HAP-1 (cell line): Measurements from ENCODE around the gene SESN3.
"Not testable (repeated sequence)": the region's sequence is repeated elsewhere in the genome, so short reads cannot be mapped to it uniquely, and the experiment has no call there.

ENCODE experiments used
- DNase-seq, 2 experiments: peaks; one replicate each; pipeline ENCODE4 v3.0.0-alpha.2; 2016 to 2020; ENCODE audit warnings: low spot score in 2 of 2
- H3K27me3 ChIP-seq: fragments of 250-450 bp; sonication (Bioruptor Pico); 2 replicates; pipeline ENCODE4 v1.5.1; 2020; ENCODE audit warnings: low read depth, mild to moderate bottlenecking, moderate library complexity
- H3K36me3 ChIP-seq: fragments of 250-450 bp; sonication (Bioruptor Pico); replicated peaks from 2 replicates; pipeline ENCODE4 v1.5.1; 2020; ENCODE audit warnings: mild to moderate bottlenecking
- H3K4me1 ChIP-seq: fragments of 250-450 bp; sonication (Bioruptor Pico); 2 replicates; pipeline ENCODE4 v1.5.1; 2020; ENCODE audit warnings: mild to moderate bottlenecking
- H3K4me3 ChIP-seq: fragments of 250-450 bp; sonication (Bioruptor Pico); 2 replicates; pipeline ENCODE4 v1.5.1; 2020; ENCODE audit warnings: mild to moderate bottlenecking, moderate library complexity
- H3K9me3 ChIP-seq: fragments of 250-450 bp; sonication (Bioruptor Pico); 2 replicates; pipeline ENCODE4 v1.5.1; 2020; ENCODE audit warnings: mild to moderate bottlenecking, moderate library complexity
- in situ Hi-C: fragments of 300-500 bp; cut with MboI; formaldehyde crosslinking; loops from 3 replicates; pipeline ENCODE4 v1.14.3; 2020; ENCODE audit warnings: low sequenced_read_pairs, inconsistent platforms, mixed read lengths

Gene SESN3

GRCh38 chr11:95219599-95219998, 11.4 kb downstream of the SESN3 start:
- H3K4me1 ChIP-seq, result no peaks in the 10 kb centered on the region
- H3K27me3 ChIP-seq, result no peaks in the 10 kb centered on the region
- no peak overlapping the region for H3K4me3 ChIP-seq
- in situ Hi-C loops, result no loop called here
- no peak for DNase-seq
- H3K9me3 ChIP-seq, result no peaks in the 10 kb centered on the region
- H3K36me3 ChIP-seq, result no peaks in the 10 kb centered on the region

DNA sequence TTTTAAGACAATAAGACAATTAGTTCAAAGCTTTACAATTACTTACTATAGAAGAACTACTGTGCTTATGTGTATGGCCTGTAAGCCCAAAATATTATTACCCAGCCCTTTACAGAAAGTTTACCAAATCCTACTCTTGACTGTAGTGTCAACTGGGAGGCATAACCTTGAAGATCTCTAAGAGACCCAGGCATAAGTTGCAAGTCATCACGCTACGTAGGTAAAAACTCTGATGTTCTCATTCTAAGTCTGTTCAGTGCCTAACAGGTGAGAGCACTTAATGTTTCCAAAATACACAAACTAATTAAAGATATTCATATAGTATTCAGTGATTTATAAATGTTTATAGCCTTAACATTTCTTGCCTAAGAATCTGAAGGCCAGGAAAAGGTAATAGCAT, 12.9 kb downstream of the SESN3 start:
- in situ Hi-C loops, result no loop called here
- Histone ChIP-seq H3K4me3 (no peak overlapping the region), H3K36me3 (no peaks in the 10 kb centered on the region), H3K9me3 (no peaks in the 10 kb centered on the region), H3K4me1 (no peaks in the 10 kb centered on the region), H3K27me3 (no peaks in the 10 kb centered on the region)
- no peak for DNase-seq

- Histone ChIP-seq H3K9me3 (no peaks in the 10 kb centered on the region), H3K4me3 (no peak overlapping the region), H3K4me1 (no peaks in the 10 kb centered on the region), H3K27me3 (no peaks in the 10 kb centered on the region), H3K36me3 (no peaks in the 10 kb centered on the region)
- DNase-seq, result no peak
- in situ Hi-C loops, result no loop called here
Measured at GRCh38 chr11:95212609-95213008, 18.4 kb downstream of the SESN3 start.

GRCh38 chr11:95209535-95209934, 21.5 kb downstream of the SESN3 start:
- H3K27me3 ChIP-seq, H3K4me1 ChIP-seq, DNase-seq, in situ Hi-C loops, H3K4me3 ChIP-seq, H3K36me3 ChIP-seq, H3K9me3 ChIP-seq: not testable (repeated sequence)

- no peak for DNase-seq
- Histone ChIP-seq H3K27me3 (no peaks in the 10 kb centered on the region), H3K4me1 (no peaks in the 10 kb centered on the region), H3K36me3 (no peaks in the 10 kb centered on the region), H3K9me3 (no peaks in the 10 kb centered on the region), H3K4me3 (no peak overlapping the region)
- in situ Hi-C loops, result no loop called here
Measured at GRCh38 chr11:95200781-95201457, 30.1 kb downstream of the SESN3 start.

GRCh38 chr11:95195831-95196230, 35.2 kb downstream of the SESN3 start:
- Histone ChIP-seq H3K9me3 (no peaks in the 10 kb centered on the region), H3K4me3 (no peak overlapping the region), H3K36me3 (no peaks in the 10 kb centered on the region; the same call in 1 of the 2 replicates), H3K4me1 (no peaks in the 10 kb centered on the region; the same call in 1 of the 2 replicates), H3K27me3 (no peaks in the 10 kb centered on the region)
- in situ Hi-C loops, result no loop called here
- DNase-seq, result no peak

DNA sequence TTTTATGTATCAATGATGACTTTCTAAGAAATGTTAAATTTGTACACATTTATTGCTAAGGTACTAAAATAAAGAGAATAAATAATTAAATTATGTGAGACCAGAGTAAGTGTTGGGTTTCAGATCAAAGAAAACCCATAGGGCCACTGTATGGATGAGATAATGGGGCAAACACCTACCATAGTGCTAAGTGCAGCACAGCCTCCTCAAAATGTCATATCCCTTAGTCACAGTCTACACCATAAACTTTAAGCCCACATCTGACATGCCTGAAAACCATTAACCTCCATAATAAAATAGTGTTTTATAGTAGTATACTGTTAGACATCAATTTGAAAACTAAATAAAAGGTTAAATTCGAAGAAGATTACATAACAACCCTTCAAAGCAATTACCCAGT, 37.5 kb downstream of the SESN3 start:
- in situ Hi-C loops, result no loop called here

DNA sequence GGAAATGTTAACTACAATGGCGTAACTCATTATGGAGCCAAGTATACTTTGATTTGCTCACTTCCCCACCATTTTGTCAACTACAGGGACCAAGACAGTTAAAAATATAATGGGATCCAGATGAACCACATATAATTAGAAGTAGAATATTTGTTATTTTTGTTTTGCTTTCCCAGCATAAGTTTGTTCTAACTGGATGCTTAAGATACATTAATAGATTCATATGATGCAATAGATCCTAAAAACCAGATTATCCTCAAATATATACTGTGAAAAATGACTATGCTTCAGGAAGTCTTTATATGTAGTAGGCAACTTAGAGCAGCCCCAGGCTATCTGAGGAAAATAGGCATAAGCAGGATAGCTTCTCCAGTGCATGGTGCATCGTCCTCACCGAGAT, 38.3 kb downstream of the SESN3 start:
- no peak for DNase-seq

More for the DNA sequence above, 37.5 kb downstream of the SESN3 start:
- no peaks in the 10 kb centered on the region for H3K27me3 ChIP-seq
- H3K36me3 ChIP-seq, result peaks cover 4% of the 10 kb centered on the region
- no peaks in the 10 kb centered on the region for H3K9me3 ChIP-seq
- H3K4me3 ChIP-seq, result no peak overlapping the region
- H3K4me1 ChIP-seq, result peaks cover 9% of the 10 kb centered on the region
- DNase-seq, result no peak

GRCh38 chr11:95187723-95188122, 43.3 kb downstream of the SESN3 start:
- H3K36me3 ChIP-seq, result peaks cover 4% of the 10 kb centered on the region
- in situ Hi-C loops, result no loop called here

More for the DNA sequence above, 38.3 kb downstream of the SESN3 start:
- Histone ChIP-seq H3K36me3 (peaks cover 4% of the 10 kb centered on the region), H3K4me3 (no peak overlapping the region), H3K9me3 (no peaks in the 10 kb centered on the region), H3K4me1 (peaks cover 9% of the 10 kb centered on the region), H3K27me3 (no peaks in the 10 kb centered on the region)
- in situ Hi-C loops, result no loop called here

DNA sequence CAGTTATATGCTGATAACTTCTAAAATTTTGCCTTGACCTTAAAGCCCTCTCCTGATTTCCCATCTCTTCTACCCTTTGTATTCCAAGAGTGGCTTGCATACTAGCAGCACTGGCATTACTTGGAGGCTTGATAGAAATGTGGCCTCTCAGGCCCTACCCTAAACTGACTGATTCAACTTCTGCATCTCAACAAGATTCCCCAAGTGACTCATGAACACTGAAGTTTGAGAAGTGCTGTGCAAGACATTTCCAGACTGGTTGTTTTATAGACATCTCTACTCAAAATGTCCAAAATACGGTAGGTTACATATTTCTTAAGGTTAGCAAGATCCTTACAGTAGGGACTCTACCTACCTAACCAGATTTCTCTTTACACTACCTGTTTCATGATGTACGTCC, 48.6 kb downstream of the SESN3 start:
- no peaks in the 10 kb centered on the region for H3K27me3 ChIP-seq
- H3K36me3 ChIP-seq, result no peaks in the 10 kb centered on the region; the same call in 1 of the 2 replicates
- DNase-seq, result no peak
- H3K4me1 ChIP-seq, result no peaks in the 10 kb centered on the region
- H3K9me3 ChIP-seq, result no peaks in the 10 kb centered on the region
- in situ Hi-C loops, result no loop called here
- H3K4me3 ChIP-seq, result no peak overlapping the region

More at GRCh38 chr11:95187723-95188122, 43.3 kb downstream of the SESN3 start:
- Histone ChIP-seq H3K27me3 (no peaks in the 10 kb centered on the region), H3K4me1 (peaks cover 9% of the 10 kb centered on the region), H3K4me3 (no peak overlapping the region), H3K9me3 (no peaks in the 10 kb centered on the region)
- no peak for DNase-seq

DNA sequence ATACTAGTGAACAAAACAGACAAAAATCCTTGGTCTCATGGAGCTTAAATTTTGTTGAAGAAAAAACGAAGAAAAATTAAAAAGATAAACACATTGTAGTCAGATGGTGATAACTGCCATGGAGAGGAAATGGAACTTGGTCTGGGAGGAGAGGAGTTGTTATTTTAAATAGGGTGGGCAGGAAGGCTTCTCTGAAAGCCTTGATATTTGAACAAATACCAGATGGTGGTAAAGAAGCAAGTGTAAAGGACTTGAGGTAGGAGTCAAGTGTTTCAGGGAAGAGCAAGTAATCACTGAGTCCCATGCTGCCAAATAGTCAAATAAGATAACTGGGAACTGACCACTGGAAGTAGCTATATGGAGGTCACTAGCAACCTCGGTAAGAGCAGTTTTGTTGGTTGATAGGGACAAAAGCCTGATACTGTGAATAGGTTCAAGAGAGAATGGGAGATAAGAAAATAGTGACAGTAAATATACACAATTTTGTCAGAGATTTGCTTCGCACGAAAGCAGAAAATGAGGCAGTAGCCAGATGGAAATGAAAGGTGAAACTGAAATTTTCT, 55.1 kb downstream of the SESN3 start:
- H3K36me3 ChIP-seq, result peaks cover 5% of the 10 kb centered on the region; the same call in 1 of the 2 replicates
- no peaks in the 10 kb centered on the region for H3K9me3 ChIP-seq
- H3K4me1 ChIP-seq, result no peaks in the 10 kb centered on the region
- H3K27me3 ChIP-seq, result no peaks in the 10 kb centered on the region
- no peak for DNase-seq
- no peak overlapping the region for H3K4me3 ChIP-seq
- in situ Hi-C loops, result no loop called here

GRCh38 chr11:95170294-95170693, 60.7 kb downstream of the SESN3 start:
- DNase-seq, result no peak
- H3K4me3 ChIP-seq, result no peak overlapping the region
- in situ Hi-C loops, result no loop called here
- peaks cover 19% of the 10 kb centered on the region for H3K4me1 ChIP-seq
- no peaks in the 10 kb centered on the region for H3K9me3 ChIP-seq
- H3K36me3 ChIP-seq, result peaks cover 8% of the 10 kb centered on the region
- no peaks in the 10 kb centered on the region for H3K27me3 ChIP-seq

DNA sequence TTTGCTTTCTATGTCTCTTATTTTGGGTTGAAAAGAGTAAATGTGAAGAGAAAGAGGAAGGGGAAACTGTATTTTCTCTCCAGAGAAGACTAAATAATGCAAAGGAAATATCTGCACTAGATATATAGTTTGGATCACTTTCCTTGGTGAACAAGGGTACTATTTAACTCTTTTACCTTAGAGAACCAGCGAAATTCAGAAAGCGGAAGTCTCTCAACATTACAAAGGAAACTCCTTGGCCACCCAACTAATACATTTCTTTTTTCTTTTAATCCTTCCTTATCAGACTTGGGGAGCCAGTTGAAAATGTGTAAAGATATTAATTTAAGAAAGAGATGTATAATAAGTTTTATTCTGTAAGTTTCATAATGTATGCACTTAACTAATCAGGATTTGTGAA, 64.2 kb downstream of the SESN3 start:
- in situ Hi-C loops, result no loop called here
- Histone ChIP-seq H3K4me1 (peaks cover 19% of the 10 kb centered on the region), H3K9me3 (no peaks in the 10 kb centered on the region), H3K27me3 (no peaks in the 10 kb centered on the region), H3K36me3 (peaks cover 4% of the 10 kb centered on the region; the same call in 1 of the 2 replicates), H3K4me3 (no peak overlapping the region)
- DNase-seq, result no peak

DNA sequence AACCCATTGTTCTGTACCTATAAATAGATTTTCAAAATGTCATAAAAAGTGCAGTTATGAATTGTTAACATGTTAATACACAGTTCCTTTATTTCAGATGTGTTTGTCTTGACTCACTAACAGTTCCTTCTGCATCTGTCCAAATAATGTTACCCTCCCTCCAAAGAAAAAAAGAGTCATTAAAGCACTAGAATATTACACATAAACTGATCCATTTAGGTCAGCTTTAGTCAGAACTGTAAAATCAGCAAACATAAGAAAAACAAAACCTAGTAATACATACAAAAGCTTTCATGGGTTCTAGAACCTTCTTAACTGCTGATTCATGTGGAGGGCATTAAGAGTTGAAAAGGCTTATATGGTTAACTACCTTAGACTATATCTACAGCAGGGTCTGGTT, 65.4 kb downstream of the SESN3 start:
- peaks cover 19% of the 10 kb centered on the region for H3K4me1 ChIP-seq
- H3K27me3 ChIP-seq, result no peaks in the 10 kb centered on the region
- no peaks in the 10 kb centered on the region for H3K9me3 ChIP-seq
- in situ Hi-C loops, result no loop called here
- DNase-seq, result no peak
- no peak overlapping the region for H3K4me3 ChIP-seq
- peaks cover 4% of the 10 kb centered on the region; the same call in 1 of the 2 replicates for H3K36me3 ChIP-seq
